ENCODE measurements around the gene UTS2R.
"Not testable (repeated sequence)": the region's sequence is repeated elsewhere in the genome, so short reads cannot be mapped to it uniquely, and the experiment has no call there.

The UTS2R gene

DNA sequence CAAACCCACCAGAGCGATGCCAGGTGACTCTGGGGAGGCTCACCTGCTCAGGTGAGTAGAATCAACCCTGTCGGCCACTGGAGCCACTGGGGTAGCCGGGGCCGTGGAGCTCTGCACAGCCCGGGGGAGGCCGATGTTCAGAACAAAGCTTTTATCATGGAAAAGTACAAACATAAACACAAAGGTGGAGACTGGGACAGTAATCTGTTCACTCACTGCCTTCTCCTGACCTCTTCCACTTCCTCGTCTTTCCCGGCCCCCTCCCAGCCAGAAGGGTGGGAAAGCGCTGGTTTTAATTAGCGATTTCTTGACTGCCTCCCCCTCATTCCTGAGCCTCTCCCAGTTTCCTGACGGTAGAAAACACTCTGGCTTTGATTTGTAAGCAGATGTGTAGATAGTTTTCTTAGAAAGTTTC, 22.3 kb upstream of the UTS2R start:
- intact Hi-C loops (cut with DNase I) = no loop called here
- no peak for DNase-seq

DNA sequence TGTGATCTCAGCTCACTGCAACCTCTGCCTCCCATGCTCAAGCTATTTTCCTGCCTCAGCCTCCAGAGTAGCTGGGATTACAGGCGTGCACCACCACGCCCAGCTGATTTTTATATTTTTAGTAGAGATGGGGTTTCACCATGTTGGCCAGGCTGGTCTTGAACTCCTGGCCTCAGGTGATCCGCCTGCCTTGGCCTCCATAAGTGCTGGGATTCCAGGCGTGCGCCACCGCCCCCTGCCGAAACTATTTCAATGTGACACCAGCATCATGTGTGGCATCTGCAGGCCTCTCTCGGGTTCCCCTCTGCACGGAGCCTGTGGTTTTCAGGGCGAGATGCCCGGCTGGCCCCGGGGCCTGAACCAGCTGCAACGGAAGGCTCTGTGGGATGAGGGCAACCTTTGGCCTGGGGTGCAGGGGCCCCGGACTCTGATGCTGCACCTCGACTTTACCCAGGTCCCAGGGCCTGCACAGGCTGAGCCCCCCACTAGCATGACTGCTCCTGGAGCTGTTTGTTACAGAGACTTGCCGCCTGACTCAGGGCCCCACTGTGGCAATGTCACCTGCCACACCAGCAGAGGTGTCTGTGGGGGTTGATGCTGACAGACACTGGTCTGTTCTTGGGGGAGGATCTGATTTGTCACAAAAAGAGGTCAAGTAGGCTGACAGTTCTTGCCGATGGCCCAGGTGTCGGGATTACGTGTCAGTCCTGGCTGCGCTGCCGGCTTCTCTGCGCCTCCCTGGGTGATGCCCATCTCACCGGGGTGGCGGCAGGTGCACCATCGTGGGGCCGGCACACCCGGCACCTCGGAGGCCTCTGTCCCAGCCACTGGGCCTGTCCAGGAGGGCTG, 21.2 kb upstream of the UTS2R start:
- intact Hi-C loops (cut with DNase I) = loop anchor here (5.0 kb wide), 1 partner anchor 62 kb away; no protein-coding TSS in a partner anchor
- no peak for DNase-seq

DNA sequence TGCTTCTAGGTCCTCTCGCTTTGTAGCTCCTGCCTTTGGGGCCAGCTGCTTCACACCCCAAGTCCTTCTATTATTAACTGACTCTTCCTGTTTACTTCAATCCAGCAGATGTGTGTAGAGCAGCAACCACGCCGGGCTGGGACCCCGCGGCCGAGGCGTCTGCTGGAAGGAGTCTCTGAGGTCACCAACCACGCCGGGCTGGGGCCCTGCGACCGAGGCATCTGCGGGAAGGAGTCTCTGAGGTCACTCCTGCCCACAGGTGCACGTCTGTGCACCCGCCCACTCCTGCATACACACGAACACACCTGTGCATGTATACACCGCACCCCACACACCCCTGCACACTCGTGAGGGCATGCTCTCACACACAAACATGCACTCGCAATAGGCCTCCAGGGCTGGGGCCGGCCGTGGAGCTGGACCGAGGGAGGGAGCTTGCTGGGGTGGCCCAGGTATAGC, 20.3 kb upstream of the UTS2R start:
- intact Hi-C loops (cut with DNase I) = loop anchor here (5.0 kb wide), 1 partner anchor 61 kb away; no protein-coding TSS in a partner anchor
- DNase-seq = no peak

DNA sequence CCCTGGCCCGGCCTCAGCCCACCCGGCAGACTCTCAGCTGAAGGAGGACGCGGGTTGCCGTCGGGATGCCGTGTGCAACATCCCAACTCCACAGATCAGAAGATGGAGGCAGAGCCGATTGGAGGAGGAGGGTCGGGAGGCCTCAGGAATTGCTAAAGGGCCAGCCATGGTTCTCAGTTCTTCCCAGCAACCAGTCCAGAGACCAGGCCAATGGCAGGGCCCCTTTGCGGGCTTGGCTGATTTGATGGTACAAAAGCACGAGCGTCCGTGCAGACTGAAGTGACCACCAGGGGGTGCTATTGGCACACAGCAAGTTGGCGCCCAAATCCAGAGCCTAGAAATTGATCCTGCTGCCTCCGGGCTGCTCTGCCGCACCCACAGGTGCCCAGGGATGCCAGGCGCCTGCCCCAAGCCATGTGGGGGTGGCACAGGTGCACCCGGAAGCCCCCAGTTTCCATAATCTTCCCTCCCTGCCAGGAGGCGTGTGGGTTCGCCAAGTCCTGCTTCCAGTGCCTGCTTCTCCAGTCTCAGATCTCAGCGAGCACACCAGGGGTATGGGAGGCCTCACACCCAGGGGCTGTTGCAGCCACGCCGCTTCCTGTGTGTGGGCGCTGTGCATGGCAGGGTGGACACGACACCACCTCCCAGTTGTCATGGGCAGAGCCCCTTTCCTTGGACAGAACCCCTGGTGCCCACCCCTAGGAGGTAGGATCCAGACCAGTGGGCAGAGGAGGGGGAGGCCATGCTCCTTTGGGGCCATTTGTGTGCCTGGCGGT, 19.7 kb upstream of the UTS2R start:
- peak; percentile 65 to 94 (median 86) for DNase-seq
- intact Hi-C loops (cut with DNase I) = loop anchor here (5.0 kb wide), 1 partner anchor 60 kb away; no protein-coding TSS in a partner anchor

DNA sequence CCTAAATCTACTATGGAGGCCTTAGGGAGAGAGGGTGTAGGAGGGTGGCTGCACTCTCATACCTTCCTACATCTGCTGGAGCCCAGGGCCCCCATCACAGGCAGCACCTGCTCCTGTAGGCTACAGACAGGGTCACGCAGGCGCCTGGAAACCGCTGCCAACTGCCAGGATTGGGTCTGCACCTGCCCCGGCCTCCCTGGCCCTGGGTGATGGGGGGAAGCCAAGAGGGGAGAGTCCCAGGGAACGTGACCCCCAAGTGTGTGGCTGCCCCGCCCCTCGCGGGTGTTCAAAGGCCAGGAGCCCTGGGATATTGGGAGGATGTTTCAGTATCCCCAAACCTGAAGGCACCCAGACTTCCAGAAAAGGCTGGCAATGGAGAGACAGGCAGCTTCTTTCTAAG, 18.1 kb upstream of the UTS2R start:
- no peak for DNase-seq
- intact Hi-C loops (cut with DNase I) = loop anchor here (5.0 kb wide), 1 partner anchor 59 kb away; no protein-coding TSS in a partner anchor

DNA sequence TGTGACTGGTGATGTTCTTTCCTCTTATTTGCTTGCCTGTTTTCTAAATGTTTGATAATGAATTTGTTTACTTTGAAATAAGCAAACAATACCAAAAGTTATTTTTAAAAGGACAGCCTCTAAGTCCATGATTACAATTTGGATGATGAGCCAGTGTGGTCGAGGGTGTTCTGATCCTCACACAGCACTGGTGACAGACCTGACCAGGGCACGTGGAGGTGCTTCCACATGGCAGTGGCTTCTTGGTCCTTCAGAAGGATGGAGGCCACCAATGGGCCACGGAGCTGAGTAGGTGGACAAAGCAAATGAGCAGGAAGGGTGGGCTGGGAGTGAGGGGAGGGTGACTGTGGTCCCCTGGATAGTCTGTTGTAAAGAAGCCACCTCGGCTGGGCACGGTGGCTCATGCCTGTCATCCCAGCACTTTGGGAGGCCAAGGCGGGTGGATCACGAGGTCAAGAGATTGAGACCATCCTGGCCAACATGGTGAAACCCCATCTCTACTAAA, 16.7 kb upstream of the UTS2R start:
- intact Hi-C loops (cut with DNase I) = loop anchor here (5.0 kb wide), 1 partner anchor 57 kb away; no protein-coding TSS in a partner anchor
- no peak for DNase-seq

DNA sequence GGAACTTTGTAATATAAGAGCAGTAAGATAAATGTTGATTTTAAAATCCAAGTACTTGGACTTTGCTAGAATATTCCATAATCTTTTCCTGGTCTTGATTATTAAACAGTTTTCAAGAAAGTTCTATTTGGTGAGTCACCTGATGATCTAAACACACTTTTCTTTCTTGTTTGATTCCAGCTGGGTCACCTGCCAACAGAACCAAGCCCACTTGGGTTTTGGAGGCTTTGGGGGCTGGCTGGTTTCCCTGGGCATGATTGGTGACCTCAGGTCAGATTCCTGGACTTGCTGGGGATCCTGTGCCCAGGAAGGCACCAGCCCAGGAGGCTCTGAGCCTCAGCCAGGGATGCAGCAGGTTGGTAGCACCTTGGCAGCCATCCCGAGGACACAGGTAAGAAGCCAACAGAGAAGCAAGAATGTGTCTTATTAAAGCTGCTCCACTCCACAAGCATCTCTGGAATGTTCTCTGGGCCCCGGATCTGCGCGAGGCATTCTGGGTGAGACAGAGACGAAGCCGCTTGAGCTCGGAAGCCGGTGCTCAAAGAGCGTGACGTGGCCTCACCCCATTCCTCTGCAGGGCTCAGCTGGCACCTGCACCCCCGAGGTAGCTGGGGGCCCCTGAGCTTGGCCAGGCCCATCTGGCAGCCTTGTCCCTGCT, 15.7 kb upstream of the UTS2R start:
- no peak for DNase-seq
- intact Hi-C loops (cut with DNase I) = no loop called here

DNA sequence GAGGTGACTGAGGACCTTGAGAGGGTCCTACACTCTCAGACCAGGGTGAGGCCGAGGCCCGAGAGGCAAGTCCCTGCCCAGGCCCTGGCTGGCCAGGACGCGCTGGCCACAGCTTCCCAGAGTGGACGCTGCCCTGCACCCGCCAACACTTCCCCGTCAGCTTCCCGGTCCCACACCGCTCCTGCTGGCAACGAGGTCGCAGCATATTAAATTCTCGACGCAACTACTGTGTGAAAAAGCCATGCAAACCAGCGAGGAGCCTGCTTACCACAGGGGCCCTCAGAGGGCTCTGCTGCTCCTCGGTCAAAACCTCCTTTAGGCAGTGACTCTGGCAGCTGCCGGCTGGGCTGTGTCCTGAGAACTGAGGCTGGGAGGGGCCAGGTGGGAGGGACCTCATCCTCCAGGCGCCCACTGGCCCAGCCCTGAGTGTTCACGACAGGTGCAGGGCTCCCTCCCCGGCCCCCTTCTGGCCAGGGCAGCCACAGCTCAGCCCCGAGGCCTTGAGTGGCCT, 14.7 kb upstream of the UTS2R start:
- no peak for DNase-seq
- intact Hi-C loops (cut with DNase I) = no loop called here

DNA sequence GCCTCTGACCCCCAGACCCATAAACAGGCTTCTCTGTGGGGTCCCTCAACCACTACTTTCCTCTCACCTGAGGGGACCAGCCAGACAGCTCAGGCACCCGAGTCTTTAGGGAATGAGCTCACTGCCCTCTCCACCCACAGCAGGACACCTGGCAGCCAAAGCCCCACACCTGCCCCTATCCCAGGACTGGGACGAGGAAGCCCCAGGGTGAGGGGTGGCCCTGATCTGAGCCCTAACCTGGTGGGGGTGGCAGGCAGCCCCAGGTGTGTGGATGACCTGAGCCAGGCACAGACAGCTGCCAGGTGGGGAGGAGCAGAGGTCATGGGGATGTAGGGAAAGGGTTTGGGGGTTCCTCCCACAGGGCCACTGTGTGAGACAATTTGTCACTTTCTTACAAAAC, 14.2 kb upstream of the UTS2R start:
- no peak for DNase-seq
- intact Hi-C loops (cut with DNase I) = no loop called here

DNA sequence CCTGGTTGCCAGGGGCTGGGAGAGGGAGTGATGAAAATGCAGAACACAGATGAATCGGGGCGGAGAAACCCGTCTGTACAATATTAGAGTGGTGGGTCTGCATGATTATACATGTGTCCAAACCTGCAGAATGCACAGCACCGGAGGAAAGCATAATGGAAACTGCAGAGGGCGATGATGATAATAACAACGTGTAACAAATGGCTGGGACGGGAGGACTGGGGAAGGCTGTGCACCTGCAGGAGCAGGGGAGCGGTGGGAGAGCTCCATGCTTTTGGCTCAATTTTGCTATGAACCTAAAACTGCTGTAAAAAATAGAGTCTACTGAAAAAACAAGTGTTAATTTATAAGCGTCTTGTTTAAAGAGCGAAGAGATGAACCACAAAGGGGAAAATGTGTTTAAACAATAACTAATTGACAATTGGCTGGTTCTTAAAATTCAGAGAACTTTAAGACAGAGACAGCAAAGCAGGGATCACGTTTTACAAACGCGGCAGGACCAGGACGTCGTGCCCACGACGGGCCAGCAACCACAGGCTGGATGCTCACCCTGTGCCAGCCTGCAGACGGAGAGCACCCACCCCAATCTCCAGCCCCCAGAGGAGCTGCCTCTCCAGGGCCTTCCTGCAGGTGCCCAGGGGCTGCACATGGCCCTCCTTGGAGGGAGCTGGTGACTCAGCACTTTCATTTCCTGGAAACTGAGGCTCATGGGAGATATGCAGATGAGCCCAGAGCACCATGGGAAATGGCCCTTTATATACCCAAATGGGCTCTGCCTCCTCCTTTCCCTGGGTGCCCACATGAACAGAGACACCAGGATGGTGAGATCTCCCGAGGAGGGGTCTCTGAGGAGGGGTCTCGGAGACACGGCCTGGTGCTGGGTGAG, 12.9 kb upstream of the UTS2R start, which contains the start of gene TEX19:
TEX19 (plus strand) TSS at position 783 of the 886 bp plus-strand sequence. CDS start 2,904 bp downstream, outside the sequence.
- DNase-seq = no peak
- intact Hi-C loops (cut with DNase I) = no loop called here

DNA sequence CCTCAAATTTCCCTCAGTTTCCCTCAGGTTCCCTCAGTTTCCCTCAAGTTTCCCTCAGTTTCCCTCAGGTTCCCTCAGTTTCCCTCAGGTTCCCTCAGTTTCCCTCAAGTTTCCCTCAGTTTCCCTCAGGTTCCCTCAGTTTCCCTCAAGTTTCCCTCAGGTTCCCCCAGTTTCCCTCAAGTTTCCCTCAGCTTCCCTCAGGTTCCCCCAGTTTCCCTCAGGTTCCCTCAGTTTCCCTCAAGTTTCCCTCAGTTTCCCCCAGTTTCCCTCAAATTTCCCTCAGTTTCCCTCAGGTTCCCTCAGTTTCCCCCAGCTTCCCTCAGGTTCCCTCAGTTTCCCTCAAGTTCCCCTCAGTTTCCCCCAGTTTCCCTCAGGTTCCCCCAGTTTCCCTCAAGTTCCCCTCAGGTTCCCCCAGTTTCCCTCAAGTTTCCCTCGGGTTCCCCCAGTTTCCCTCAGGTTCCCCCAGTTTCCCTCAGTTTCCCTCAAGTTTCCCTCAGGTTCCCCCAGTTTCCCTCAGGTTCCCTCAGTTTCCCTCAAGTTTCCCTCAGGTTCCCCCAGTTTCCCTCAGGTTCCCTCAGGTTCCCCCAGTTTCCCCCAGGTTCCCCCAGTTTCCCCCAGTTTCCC, 12.0 kb upstream of the UTS2R start:
- intact Hi-C loops (cut with DNase I) = not testable (repeated sequence)

DNA sequence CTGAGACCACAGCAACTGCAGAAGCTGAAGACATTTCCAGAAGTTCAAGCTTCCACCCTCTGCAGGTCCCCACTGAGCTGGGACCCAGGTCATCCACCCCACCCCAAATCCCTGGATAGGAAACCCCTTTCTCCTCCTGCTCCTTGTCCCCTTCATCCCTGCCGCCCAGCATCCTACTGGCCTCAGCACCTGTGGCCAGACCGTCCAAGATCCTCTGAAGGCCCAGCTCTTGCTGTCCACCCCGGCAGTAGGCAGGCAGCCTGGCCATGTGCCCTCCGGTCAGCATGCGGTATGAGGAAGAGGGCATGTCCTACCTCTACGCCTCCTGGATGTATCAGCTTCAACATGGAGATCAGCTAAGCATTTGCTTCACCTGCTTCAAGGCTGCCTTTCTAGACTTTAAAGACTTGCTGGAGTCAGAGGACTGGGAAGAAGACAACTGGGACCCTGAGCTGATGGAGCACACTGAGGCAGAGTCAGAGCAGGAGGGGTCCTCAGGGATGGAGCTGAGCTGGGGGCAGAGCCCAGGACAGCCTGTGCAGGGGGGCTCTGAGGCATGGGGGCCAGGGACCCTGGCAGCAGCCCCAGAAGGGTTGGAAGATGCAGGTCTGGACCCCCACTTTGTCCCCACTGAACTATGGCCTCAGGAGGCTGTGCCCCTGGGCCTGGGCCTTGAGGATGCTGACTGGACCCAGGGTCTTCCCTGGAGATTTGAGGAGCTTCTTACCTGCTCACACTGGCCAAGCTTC, 9.5 kb upstream of the UTS2R start:
- intact Hi-C loops (cut with DNase I) = no loop called here
- DNase-seq = no peak

More for the DNA sequence above, 12.0 kb upstream of the UTS2R start:
- not testable (repeated sequence) for DNase-seq

DNA sequence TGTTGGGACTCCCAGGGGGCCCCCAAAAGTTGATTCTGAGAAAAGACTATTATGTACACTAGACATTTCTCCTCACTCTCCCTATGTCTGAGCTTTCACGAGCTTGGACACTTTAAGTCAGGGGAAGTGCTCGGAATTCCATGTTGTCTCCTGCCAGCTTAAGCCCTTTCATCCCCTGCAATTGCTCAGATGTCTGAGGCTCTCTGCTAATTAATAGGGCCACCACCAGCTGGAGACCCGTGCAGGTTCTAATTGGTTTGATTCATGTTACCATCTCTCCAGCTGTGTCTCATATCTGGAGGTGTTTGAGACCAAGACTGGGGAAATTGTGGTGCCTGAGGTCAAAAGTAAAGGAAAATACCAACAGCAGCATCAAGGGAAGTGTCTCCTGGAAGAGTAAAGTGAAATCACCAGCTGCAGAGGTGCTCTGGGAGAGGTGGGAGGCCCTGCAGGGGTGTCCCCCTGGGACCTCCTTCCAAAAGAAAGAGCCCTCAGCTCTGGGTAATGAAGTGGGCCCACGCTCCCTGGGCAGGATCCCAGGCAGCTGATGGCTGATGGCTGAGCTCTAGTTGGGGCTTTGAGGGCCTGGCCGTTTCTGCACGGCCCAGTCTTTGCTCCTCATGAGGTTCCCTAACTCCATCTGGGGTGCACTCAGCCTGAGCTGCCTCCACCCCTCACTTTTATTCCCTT, 5.8 kb upstream of the UTS2R start:
- intact Hi-C loops (cut with DNase I) = no loop called here
- no peak for DNase-seq

DNA sequence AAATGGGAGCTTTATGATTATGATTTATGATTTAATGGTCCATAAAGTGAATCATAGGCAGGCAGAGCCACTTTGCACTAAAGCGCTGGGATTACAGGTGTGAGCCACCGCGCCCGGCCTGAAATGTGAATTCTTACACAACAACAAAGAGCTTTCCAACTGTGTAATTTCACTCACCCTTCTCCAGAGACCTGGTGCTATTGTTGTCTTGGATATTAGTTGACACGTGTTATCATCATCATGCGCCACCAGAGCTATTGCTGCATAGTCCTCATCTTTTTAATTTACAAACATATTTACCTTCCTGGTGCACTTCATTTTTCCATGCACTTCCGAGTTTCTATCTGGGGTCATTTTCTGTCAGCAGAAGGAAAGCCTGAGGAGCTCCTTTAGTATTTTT, 4.8 kb upstream of the UTS2R start:
- intact Hi-C loops (cut with DNase I) = no loop called here
- DNase-seq = no peak

DNA sequence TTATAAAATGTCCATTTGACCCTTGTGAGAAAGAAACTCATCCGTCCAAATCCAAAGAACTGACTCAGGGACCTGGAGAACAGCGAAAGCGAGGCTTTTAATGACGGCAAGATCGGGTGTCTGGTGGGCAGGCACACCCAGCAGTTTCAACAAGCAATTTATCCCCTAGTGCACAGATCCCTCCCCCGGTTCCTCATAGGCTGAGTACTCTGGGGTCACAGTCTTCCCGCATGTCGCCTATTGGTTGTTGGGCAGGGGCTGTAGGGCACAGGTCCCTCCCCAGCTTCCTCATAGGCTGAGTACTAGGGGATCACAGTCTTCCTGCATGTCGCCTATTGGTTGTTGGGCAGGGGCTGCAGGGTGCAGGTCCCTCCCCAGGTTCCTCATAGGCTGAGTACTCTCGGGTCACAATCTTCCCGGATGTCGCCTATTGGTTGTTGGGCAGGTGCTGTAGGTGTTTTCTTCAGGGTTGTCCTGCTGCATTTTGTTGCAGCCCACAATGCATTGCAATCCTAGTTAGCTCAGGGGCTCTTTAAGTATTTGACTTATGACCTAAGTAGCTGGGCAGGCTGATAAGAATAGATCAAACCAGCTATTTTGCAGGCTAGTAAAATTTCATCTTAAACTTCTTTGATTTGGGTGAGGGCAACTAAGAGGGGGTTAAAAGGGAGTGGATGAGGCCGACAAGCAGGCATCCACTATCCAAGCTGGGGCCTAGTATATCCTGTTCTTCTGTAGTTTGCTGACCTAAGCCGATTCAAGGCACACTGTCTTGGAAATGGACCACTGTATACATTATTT, 3.6 kb upstream of the UTS2R start:
- no peak for DNase-seq
- intact Hi-C loops (cut with DNase I) = no loop called here
